ENCODE data around the gene SC5D. TPM values are rescaled to one million over a fixed set of nuclear protein-coding genes. Genes with fewer than 3 reads are reported as not detected.

Gene SC5D, protein sequence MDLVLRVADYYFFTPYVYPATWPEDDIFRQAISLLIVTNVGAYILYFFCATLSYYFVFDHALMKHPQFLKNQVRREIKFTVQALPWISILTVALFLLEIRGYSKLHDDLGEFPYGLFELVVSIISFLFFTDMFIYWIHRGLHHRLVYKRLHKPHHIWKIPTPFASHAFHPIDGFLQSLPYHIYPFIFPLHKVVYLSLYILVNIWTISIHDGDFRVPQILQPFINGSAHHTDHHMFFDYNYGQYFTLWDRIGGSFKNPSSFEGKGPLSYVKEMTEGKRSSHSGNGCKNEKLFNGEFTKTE
- 21.9 and 26.3 TPM in 2 replicates for total RNA-seq

DNA sequence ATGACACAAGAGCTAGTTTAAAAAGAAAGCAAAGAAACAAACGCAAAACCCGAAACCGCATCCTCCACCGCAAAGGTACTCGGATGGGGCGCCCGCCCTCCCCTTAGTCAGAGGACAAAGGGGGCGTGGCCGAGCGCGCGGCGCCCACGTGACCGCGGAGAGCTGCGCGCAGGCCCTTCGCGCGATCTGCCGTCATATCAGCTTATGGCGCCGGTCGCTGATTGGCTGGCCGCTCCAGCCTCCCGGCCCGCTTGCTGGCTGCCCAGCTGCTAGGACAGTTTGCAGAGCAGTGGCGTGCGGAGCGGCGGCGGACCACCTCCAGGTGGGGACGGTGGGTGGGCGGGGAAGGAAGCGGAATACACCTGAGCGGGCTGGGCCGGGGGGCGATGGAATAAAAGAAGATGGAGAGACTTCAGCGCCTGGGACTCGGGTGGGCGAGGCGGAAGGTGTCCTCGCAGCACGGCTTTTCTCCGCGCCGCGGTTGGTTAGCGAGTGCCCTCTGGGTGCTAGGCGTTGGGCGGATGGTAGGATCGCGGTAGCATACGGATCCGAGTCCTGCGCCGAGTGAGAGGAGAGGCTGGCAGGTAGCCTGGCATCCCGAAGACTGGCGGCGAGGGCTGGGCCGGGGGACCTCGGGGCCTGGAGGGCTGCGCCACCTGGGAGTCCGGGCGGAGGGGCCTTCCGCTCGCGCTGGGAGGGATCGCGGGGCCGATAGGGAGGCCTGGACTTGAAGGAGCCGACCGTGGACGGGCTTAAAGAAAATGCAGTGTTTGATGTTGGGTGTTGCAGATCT is at the start of gene SC5D:
Gene SC5D (plus strand): TSS at position 277 of the 793 bp plus-strand sequence. CDS start 10,605 bp downstream, outside the sequence.
- Mint-ChIP-seq H3K27ac (peak within 1 kb of the TSS; percentile 97), H3K4me3 (peak within 1 kb of the TSS; percentile 93), H3K36me3 (ENCODE audit: low read depth) (peaks cover 22% of the 10 kb centered on the region), H3K9me3 (peaks cover 6% of the 10 kb centered on the region), H3K27me3 (ENCODE audit: insufficient read depth) (peaks cover 10% of the 10 kb centered on the region), H3K4me1 (ENCODE audit: low read depth) (peaks cover 53% of the 10 kb centered on the region)
- peak; percentile 94 for DNase-seq (ENCODE audit: low spot score)
- intact Hi-C loops (cut with micrococcal nuclease), result loop anchor here (1.0 to 5.0 kb wide), 8 partner anchors 44 to 955 kb away; partner anchors contain the start of genes ARHGEF12, SORL1 and SORL1-AS1

DNA sequence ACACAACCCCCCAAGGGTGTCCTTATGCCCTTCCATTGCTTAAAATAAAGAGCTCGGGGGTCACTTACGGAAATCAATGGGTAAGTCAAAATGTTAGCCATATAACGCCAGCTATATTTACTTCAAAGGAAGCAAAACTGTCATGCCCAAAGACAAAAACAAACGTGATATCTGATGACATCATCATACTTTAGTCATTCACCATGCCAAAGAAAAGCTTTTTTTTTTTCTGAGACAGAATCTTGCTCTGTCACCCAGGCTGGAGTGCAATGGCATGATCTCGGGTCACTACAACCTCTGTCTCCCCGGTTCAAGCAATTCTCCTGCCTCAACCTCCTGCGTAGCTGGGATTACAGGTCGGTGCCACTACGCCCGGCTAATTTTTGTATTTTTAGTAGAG is 47.7 kb upstream of the SC5D start:
- H3K36me3 Mint-ChIP-seq (ENCODE audit: low read depth), result no peaks in the 10 kb centered on the region

DNA sequence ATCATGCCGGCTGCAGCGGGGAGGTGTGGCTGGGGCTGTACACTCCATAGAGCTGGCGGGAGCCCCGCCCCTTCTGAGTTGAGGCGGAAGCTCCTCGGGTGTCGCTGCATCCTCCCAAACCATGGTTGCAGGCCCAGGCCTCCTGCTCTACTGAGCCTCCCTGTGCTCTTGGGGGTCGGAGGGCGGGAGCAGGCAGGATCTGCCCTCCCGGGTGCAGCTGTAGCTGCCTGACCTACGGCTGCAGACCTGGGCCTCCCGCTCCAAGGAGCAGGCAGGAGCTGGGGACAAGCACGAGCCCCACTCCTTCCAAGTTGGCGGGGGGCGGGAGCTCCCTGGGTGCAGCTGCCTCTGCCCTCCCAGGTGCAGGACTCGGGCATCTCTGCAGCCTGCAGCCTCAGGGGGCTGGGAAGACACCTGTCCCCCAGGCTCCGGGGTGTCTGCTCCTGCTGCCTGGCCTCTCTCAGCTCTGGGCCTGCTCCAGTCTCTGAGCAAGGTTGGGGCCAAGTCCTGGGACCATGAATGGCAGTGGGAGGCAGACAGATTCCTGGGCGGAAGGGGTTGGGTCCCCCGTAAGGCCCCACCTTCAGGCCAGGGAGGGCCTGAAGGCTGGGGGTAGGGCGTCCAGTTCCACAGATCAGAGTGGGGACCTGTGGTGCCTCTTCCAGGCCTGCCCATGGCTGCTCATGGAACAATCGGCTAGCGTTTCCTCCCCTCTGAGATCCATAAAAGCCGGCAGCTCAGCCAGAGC is 46.4 kb upstream of the SC5D start:
- H3K9me3 Mint-ChIP-seq, result no peaks in the 10 kb centered on the region
- intact Hi-C loops (cut with micrococcal nuclease), result no loop called here
- H3K4me1 Mint-ChIP-seq (ENCODE audit: low read depth), result no peaks in the 10 kb centered on the region
- no peak overlapping the region for H3K27ac Mint-ChIP-seq
- DNase-seq (ENCODE audit: low spot score), result no peak
- no peak overlapping the region for H3K4me3 Mint-ChIP-seq
- H3K36me3 Mint-ChIP-seq (ENCODE audit: low read depth), result no peaks in the 10 kb centered on the region
- peaks cover 5% of the 10 kb centered on the region for H3K27me3 Mint-ChIP-seq (ENCODE audit: insufficient read depth)

More for the DNA sequence above, 47.7 kb upstream of the SC5D start:
- Mint-ChIP-seq H3K27ac (no peak overlapping the region), H3K4me1 (ENCODE audit: low read depth) (no peaks in the 10 kb centered on the region), H3K27me3 (ENCODE audit: insufficient read depth) (peaks cover 9% of the 10 kb centered on the region), H3K9me3 (no peaks in the 10 kb centered on the region), H3K4me3 (no peak overlapping the region)
- intact Hi-C loops (cut with micrococcal nuclease), result no loop called here
- no peak for DNase-seq (ENCODE audit: low spot score)

DNA sequence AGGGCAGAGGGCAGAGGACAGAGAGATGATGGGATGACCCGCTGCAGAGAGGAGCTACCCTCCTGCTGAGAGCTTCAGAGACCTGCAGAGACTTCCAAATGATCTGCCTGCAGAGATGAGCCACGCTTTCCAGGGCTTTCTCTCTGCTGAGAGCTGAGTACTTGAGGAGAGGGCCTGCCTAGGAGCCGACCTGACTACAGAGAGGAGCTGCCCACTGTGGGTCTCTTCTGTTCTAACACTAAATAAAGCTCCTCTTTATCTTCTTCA is 45.9 kb upstream of the SC5D start:
- peaks cover 6% of the 10 kb centered on the region for H3K27me3 Mint-ChIP-seq (ENCODE audit: insufficient read depth)
- no peaks in the 10 kb centered on the region for H3K36me3 Mint-ChIP-seq (ENCODE audit: low read depth)
- no peaks in the 10 kb centered on the region for H3K9me3 Mint-ChIP-seq
- H3K4me1 Mint-ChIP-seq (ENCODE audit: low read depth), result no peaks in the 10 kb centered on the region
- intact Hi-C loops (cut with micrococcal nuclease), result no loop called here
- H3K27ac Mint-ChIP-seq, result no peak overlapping the region
- H3K4me3 Mint-ChIP-seq, result no peak overlapping the region
- no peak for DNase-seq (ENCODE audit: low spot score)

DNA sequence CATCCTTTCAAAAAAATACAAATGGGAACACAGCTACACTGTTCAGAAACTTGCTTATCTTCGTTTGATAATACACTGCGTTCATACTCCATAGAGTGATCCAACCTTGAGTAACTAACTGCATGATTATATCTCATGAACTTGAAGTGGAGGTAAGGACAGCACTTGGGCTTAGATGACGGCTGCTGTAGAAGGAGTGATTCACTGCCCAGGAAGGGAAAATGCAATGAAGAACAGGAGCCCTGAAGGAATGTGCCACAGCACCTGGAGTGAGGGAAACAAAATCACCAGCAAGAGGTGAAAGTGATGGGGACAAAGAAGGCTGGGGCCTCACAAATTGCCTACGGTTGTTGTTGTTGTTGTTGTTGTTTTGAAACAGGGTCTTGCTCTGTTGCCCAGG is 44.1 kb upstream of the SC5D start:
- Mint-ChIP-seq H3K4me3 (no peak overlapping the region), H3K27ac (no peak overlapping the region)
- intact Hi-C loops (cut with micrococcal nuclease), result loop anchor here (2.0 kb wide), 2 partner anchors 44 to 202 kb away; partner anchors contain the start of gene SC5D

DNA sequence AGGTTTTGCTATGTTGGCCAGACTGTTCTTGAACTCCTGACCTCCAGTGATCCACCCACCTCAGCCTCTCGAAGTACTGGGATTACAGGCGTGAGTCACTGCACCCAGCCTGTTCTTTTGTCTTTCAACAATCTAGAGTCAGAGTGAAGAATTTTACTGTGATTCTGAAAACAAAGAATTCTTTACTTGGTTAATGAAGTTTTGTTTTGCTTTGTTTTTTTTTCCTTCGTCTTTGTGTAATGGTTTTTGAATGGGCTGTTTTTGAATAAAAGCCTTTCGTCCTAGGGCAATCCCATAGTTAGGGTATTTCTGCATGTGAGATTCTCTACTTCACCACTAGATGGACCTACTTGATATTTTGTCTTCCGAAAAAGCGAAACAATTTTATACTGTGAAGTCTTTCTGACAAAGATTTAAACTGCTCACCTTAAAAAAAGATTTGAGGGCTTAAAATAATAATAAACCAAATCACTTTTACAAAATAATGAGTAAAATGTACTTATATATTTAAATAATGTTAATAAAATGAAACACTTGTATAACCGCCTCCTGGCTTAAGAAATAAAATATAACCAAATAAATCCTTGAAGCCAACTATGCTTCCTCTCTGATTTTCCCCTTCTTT is 43.4 kb upstream of the SC5D start:
- H3K9me3 Mint-ChIP-seq, result no peaks in the 10 kb centered on the region
- intact Hi-C loops (cut with micrococcal nuclease), result loop anchor here (1.0 to 2.0 kb wide), 3 partner anchors 44 to 342 kb away; partner anchors contain the start of gene SC5D
- H3K4me1 Mint-ChIP-seq (ENCODE audit: low read depth), result no peaks in the 10 kb centered on the region
- no peak for DNase-seq (ENCODE audit: low spot score)
- H3K27ac Mint-ChIP-seq, result no peak overlapping the region
- H3K36me3 Mint-ChIP-seq (ENCODE audit: low read depth), result no peaks in the 10 kb centered on the region
- peaks cover 5% of the 10 kb centered on the region for H3K27me3 Mint-ChIP-seq (ENCODE audit: insufficient read depth)
- H3K4me3 Mint-ChIP-seq, result no peak overlapping the region

More for the DNA sequence above, 44.1 kb upstream of the SC5D start:
- Mint-ChIP-seq H3K36me3 (ENCODE audit: low read depth) (no peaks in the 10 kb centered on the region), H3K9me3 (no peaks in the 10 kb centered on the region), H3K4me1 (ENCODE audit: low read depth) (no peaks in the 10 kb centered on the region), H3K27me3 (ENCODE audit: insufficient read depth) (peaks cover 3% of the 10 kb centered on the region)
- DNase-seq (ENCODE audit: low spot score), result no peak

DNA sequence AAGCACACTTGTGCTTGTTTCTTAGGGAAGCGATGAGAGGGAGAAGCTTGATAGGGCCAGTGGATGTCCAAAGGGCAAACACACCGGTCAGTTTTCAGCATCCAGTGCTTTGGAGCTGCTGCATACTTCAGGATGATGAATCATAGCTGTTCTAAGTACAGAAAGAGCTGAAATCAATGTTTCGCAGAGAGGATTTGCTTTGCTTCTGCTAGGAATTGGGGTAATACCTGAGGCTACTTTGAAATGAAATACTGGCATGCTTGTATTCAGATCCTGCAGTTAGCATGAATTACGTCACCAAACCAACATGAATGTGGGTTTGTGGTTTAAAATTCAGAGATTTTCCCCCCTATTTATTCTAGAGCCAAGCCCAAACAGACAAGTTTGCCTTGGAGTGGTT is 41.7 kb upstream of the SC5D start:
- intact Hi-C loops (cut with micrococcal nuclease), result no loop called here
- Mint-ChIP-seq H3K9me3 (no peaks in the 10 kb centered on the region), H3K27me3 (ENCODE audit: insufficient read depth) (peaks cover 5% of the 10 kb centered on the region), H3K4me1 (ENCODE audit: low read depth) (no peaks in the 10 kb centered on the region), H3K27ac (no peak overlapping the region), H3K4me3 (no peak overlapping the region), H3K36me3 (ENCODE audit: low read depth) (no peaks in the 10 kb centered on the region)
- DNase-seq (ENCODE audit: low spot score), result no peak

DNA sequence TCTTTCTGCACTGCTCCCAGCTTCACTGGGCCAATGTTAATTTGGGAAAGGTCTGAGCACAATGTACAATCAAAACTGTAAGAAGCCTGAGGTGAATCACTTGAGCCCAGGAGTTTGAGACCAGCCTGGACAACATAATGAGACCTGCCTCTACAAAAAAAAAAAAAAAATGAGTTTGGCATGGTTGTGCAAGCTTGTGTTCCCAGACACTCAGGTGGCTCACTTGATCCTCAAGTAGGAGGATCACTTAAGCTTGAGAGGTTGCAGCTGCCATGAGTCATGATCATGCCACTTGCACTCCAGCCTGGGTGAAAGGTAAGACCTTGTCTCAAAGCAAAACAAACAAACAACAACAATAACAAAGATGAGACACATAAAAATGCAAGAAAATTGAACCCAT is 38.6 kb upstream of the SC5D start:
- intact Hi-C loops (cut with micrococcal nuclease), result no loop called here
- H3K27me3 Mint-ChIP-seq (ENCODE audit: insufficient read depth), result peaks cover 25% of the 10 kb centered on the region
- H3K27ac Mint-ChIP-seq, result no peak overlapping the region
- no peaks in the 10 kb centered on the region for H3K36me3 Mint-ChIP-seq (ENCODE audit: low read depth)
- H3K9me3 Mint-ChIP-seq, result no peaks in the 10 kb centered on the region
- H3K4me1 Mint-ChIP-seq (ENCODE audit: low read depth), result no peaks in the 10 kb centered on the region
- H3K4me3 Mint-ChIP-seq, result no peak overlapping the region
- DNase-seq (ENCODE audit: low spot score), result no peak

DNA sequence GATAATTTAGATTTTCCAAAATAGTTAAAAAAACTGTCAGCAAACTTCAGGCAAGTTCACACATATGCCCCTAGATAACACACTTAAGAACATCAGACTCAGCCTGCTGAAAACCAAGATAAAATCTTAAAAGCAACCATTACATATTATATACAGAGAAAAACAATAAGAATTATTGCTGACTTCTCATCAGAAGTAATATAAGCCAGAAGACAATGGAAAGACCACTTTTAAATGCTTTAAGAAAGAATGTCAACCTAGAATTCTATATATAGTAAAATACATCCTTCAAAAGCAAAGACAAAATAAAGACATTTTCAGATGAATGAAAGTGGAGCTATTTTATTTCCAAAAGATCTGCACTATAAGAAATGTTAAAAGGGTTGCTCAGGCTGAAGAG is 37.8 kb upstream of the SC5D start:
- Mint-ChIP-seq H3K36me3 (ENCODE audit: low read depth) (no peaks in the 10 kb centered on the region), H3K4me3 (no peak overlapping the region), H3K27me3 (ENCODE audit: insufficient read depth) (peaks cover 29% of the 10 kb centered on the region), H3K27ac (no peak overlapping the region), H3K4me1 (ENCODE audit: low read depth) (no peaks in the 10 kb centered on the region), H3K9me3 (no peaks in the 10 kb centered on the region)
- DNase-seq (ENCODE audit: low spot score), result no peak
- intact Hi-C loops (cut with micrococcal nuclease), result no loop called here

DNA sequence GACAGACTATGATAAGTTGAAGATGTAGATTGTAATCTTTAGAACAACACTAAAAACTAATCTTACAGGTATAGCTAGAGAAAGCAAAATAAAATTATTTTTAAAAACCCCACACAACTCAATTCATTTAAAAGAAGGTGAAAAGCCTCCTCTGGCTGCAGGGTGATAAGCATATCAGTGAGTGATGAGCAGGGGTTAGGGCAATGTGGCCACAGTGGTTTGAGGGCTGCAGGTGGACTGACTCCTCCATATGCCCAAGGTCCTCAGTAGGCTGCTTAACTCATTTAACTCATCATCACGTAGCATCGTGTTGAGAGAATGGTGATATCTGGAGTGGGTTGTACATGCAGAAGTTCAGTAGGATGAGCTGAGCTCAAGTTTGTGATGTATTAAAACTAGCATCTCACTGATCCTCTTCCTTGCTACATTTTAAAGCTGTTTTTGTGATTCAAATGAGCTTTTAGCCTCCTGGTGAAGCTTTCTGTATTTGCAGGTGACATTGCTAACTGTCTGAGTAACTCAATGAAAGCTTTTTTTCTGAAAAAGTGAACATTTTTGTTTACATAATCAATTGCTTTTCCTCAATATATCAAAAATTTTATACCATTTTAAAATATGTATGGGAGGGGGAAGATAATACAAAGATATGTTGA is 37.0 kb upstream of the SC5D start:
- Mint-ChIP-seq H3K27ac (no peak overlapping the region), H3K4me1 (ENCODE audit: low read depth) (no peaks in the 10 kb centered on the region), H3K9me3 (no peaks in the 10 kb centered on the region), H3K4me3 (no peak overlapping the region), H3K27me3 (ENCODE audit: insufficient read depth) (peaks cover 37% of the 10 kb centered on the region), H3K36me3 (ENCODE audit: low read depth) (no peaks in the 10 kb centered on the region)
- no peak for DNase-seq (ENCODE audit: low spot score)
- intact Hi-C loops (cut with micrococcal nuclease), result no loop called here

DNA sequence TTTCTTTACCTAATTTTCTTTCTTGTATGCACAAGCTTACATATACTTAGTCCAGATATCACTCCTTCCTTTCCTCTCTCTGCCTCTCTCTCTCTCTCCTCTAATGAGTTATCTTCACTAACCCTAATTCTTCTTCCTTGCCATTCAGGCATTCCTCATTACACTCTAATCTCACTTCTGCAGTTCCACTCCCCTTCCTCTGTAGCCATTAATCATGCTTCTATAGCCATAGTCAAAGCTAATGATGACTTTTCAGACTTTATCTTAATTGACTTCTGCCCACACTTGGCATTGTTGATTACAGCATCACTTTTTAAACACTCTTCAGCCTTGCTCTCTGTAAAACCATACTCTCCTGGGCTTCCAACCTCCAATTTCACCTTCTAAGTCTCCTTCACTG is 35.3 kb upstream of the SC5D start:
- H3K4me3 Mint-ChIP-seq, result no peak overlapping the region
- no peaks in the 10 kb centered on the region for H3K9me3 Mint-ChIP-seq
- DNase-seq (ENCODE audit: low spot score), result no peak
- intact Hi-C loops (cut with micrococcal nuclease), result no loop called here
- H3K4me1 Mint-ChIP-seq (ENCODE audit: low read depth), result no peaks in the 10 kb centered on the region
- H3K27me3 Mint-ChIP-seq (ENCODE audit: insufficient read depth), result peaks cover 51% of the 10 kb centered on the region
- no peaks in the 10 kb centered on the region for H3K36me3 Mint-ChIP-seq (ENCODE audit: low read depth)
- no peak overlapping the region for H3K27ac Mint-ChIP-seq

DNA sequence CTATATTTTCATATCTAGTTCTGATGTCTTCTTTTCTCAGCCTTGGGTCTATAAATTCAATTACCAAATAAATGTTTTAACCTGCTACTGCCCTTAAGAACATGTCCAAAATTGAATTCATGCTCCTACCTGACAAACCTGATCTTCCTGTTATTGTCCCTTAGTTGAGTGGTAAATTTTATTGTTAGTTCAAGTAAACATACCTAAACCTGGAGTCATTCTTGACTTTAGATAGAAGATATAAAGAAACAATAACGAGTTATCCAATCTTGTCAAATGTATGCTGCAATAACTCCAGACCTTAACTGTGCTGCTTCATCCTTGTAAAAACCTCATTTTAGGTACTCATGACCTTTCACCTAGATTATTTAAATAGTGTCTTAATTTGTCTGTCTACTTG is 34.6 kb upstream of the SC5D start:
- H3K27ac Mint-ChIP-seq, result no peak overlapping the region
- H3K4me1 Mint-ChIP-seq (ENCODE audit: low read depth), result no peaks in the 10 kb centered on the region
- no peaks in the 10 kb centered on the region for H3K9me3 Mint-ChIP-seq
- no peak overlapping the region for H3K4me3 Mint-ChIP-seq
- peaks cover 51% of the 10 kb centered on the region for H3K27me3 Mint-ChIP-seq (ENCODE audit: insufficient read depth)
- intact Hi-C loops (cut with micrococcal nuclease), result no loop called here
- no peaks in the 10 kb centered on the region for H3K36me3 Mint-ChIP-seq (ENCODE audit: low read depth)
- DNase-seq (ENCODE audit: low spot score), result no peak

Data from activated T-helper 1 cell treated with anti-CD3 and anti-CD28 coated beads, Interleukin-12 subunit alpha, Interleukin-12 subunit beta, Interleukin-2, Interleukin-4 antibody, amounts not matched to agents 30 ng/mL and 10 ng/mL and 1 ng/mL, durations not matched to agents 14 hours and 24 hours and 36 hours (primary cell).